DMS 273 treated with DMSO at 0.1 percent for 48 hours (cell line): ENCODE data around the gene ELMO2.
"Not testable (repeated sequence)": the region's sequence is repeated elsewhere in the genome, so short reads cannot be mapped to it uniquely, and the experiment has no call there.

Experiments used
- DNase-seq: peaks from one replicate; lab custom pipeline; 2025; lab: John Stamatoyannopoulos, UW

The ELMO2 gene

DNA sequence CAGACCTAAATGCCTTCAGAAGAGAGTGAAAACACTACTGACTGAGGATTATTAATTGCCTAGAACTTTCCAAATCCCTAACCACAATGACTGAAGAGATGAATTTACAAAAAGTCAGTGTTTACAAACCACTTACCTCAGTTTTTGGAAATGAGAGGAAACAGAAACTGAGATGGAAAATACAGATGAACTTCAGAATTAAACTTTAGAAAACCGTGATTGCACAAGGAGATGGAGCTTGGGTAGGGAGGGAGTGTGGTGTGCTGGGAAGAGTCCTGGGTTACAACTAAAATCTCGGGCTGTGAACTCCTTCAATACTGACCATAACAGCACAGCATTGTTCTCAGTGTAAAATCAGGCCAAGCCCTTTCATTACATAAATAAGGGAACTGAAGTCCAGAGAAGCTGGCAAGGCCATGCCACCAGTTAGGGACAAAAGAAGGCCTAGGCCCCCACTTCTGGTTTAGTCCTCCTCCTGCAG, 4.0 kb downstream of the ELMO2 start:
- no peak for DNase-seq

DNA sequence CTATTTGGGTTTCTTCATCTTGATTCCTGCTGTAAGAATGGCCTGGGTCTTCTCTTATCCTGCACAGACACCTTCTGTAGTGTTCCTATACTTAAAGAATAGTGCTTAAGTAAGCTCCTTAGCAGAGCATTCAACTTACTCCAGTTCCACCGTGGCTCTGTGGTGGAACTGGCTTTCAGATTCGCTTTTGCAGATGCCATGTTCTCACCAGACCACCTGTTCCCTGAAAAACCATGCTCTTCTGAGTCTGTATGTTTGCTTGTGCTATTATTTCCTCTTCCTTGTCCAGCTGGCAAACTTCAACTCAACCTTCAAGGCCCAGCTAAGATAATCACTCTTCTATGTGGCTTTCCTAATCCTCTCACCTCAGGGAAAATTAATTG, 4.9 kb downstream of the ELMO2 start:
- no peak for DNase-seq

DNA sequence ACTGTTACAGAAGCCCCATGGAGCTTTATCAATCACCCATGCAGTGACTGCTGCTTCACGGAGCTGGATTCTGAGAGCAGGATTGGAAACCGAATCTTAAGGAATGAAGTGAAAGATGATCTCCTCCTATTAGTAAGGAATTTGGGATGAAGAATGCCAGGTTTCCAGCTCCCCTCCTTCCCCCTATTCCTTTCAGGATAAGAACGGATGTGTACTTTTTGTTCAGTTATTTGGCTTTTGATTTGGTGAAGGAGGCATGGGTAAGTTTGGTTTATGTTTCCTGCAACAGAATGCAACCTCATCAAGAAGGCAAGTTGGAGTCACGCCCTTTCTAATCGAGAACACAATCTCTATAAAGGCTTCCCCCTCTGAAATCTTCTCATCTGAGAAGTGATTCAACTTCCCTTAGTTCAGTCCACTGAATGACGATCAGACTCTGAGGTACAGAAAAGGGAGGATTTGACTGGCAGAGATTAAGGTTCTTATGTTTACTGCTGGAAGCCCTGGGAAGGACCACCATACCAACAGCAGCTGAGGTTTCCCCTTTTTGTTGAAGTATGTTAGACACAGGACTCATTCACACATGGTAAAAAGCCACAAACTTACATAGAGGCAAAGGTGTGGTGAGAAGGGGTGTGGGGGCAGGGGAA, 5.5 kb downstream of the ELMO2 start:
- DNase-seq = no peak

DNA sequence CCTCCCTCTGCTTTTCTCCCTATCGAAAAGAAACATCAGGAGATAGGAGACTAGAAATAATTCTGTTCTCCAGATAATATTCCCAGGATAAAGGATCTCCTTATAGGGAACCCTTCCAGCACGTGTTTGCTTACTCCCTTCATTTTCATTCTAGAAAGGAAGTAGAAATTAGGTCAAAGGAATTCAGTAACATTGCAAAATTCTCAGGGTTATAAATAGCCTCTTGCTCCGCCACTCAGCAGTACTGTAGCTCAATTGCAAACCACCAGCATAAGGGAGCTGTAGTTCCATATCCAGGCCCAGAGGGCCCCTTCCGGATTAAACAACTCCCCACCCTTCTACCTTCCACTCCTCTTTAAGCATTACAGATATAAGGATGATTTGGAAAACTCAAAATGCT, 6.2 kb downstream of the ELMO2 start:
- DNase-seq = no peak

DNA sequence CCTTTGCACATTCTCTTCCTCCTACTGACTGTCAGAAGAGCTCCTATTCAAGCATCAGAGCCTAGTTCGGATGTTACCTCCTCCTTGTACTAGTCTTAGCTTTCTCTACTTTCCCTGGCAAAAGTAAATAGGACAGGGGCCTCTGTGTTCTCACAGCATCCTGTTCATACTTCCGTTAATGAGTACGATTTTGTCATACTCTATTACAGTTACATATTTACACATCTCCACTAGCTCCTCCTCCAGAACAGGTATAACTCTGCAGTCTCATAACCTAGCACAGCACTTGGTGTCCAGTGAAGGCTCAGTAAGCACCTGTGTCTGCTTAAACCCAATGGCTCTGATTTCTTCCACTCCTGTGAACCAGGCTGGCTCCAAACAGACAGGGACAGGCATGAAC, 7.0 kb downstream of the ELMO2 start:
- DNase-seq = no peak

DNA sequence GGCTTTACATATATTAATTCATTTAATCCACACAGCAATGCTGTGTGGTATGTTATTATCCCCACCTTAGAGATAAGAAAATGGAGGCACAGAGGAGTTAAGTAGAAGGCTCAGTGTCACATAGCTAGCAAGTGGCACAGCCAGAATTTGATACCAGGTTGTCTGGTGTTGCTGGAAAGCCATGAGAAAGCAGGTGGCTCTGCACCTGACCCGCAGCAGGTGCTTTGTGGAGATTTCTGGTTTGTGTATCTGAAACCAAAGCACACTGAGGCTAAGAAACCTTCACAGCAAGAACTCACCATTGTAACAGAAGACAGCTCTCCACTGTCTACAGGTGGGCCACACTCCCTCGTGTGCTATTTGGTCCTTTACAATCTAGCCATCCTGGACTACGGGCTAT, 7.5 kb downstream of the ELMO2 start:
- DNase-seq = no peak

DNA sequence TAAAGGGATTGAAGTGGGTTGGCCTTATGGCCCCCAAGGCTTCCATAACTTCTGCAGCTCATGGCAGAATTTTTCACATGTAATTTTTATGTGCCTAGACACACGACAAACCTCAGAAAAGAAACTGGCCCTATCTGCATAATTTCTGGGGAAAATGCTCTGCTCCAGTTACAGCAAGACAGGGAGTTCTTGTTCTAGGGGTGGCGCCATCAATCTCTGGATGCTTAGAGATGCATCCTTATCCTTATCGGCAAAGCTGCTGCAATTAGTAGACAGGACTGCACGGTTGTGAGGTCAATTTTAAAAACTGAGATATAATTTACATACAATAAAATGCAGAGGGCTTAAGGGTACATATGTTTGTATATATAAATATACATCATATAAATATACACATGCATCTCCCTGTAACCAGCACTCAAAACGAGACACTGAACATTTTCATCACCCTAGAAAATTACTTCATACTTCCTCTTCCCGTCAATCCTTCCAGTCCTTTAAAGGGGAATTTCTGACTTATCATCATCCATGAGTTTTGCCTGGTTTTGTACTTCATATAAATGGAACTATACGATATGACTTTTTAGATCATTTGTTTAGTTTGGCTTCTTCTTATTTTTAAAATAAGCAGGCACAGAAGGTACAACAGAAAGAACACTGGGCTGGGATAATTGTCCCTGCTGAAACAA, 10.2 kb downstream of the ELMO2 start:
- DNase-seq = no peak

DNA sequence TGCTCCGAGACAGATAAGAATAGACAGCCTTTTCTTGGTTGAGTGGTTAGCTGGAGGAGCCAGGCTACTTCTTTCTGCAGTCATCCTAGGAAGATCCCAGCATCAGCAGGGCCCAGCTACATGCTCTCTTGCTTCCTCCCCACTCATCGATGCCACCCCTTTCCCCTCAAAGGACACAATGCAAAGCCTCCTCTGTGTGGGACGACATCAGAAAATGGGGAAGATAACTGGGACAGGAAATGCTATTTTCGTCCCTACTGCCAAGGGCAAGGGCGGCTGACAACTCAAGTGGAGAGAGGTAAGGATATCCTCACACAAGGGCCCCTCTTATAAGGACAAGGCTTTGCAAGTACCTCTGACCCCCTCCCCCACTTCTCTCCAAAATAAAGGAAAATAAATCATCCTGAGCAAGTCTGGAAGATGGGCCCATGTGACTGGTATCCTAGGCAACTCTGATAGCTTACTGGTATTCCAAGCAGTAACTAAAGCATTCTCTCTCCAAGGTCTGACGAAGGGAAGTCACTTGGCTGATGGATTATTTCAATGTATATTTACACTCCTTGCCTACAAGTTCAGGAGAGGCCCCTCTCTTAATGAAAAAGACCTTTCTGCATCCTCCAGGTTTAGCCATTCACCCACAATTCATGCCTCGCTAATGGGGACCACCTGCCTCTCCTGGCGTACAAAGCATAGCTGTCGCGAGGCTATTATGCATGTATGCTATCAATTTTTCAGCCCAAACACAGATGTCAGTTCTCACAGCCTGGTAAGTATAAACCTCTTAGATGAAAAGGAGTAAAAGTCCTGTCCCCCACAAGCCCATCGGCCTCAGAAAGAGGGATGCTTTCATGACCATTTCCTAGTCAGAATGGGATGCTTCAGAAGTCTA, 11.3 kb downstream of the ELMO2 start:
- no peak for DNase-seq

DNA sequence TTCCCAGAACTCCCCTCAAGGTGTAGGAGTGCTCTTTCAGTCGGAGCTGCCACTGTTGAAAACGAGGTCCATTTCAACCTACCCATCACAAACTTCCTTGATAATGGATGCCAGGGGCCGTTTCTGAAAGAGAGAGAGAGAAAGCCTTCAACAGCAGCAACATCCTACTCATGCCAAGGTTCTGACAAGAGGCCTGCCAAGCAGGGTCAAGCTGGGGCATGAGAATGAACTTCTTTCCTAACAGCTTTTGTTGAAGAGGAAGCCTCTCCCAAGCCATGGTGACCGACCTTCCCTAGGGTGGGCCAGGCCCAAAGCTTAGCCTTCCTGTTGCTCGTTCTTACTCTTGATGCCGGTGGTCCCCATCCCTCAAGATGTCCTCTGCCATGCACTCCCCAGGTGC, 12.4 kb downstream of the ELMO2 start:
- no peak for DNase-seq

DNA sequence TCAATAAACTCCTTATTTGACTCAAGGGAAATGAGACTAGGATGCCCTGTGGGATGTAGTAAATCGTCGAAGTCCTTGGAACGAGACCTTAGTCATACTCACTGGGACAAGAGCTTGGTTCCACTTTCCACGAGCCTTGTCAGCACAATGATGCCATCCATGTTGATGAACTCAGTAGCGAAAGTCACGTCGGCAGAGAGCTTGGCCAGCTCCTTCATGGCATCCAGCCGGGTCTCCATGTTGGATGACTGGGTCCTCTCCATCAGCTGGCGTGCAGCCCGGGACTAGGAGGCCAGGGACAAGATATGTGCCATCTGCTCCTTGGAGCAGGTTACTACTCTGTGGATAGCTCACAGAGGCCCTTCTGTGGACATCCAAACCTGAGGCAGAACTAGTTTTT, 17.5 kb downstream of the ELMO2 start:
- no peak for DNase-seq

DNA sequence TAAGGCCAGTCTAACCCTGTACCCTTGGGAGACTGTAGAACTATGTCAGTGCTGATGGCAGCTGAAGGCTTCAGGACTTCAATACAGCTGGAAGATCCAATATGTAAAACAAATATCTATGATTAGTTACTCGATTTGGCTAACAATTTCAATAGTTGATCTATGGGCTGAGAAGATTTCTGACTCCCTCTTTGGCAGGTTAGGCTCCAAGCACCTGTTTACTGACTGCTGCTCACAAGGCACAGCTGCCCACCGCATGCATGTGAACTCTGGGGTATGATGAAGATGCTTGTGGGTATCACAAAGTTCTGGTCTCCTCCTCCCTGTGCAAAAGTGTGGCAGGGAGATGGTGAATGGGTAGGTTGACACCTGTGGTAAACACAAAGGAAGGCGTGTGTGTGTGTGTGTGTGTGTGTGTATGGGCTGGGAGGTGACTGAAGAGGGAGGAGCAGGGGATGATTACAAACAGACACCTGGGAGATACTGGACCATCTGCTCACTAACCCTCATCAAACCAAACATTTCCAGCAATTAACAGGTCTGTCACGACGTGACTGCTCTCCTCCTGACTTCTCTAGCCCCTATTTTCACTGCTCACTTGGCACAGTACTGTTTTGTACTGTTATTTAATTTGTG, 18.1 kb downstream of the ELMO2 start:
- DNase-seq = no peak

DNA sequence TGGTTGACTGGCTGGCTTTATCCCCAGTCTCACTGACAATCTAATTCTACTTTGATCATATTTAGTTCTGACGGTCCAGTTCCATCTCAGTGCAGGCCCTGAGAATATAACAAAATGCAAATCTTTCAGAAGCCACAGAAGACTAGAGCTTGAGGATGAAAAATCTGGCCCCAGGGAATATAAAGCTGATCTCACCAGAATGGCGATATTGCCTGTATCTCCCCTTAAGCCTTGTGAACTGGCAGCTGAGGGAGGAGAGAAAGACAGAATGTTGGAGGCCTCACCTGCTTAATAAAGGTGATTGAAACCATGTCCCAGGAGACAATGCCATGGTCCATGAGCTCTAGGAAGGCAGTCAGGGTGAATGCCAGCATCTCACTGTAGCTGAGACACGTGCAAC, 19.4 kb downstream of the ELMO2 start:
- DNase-seq = not testable (repeated sequence)

DNA sequence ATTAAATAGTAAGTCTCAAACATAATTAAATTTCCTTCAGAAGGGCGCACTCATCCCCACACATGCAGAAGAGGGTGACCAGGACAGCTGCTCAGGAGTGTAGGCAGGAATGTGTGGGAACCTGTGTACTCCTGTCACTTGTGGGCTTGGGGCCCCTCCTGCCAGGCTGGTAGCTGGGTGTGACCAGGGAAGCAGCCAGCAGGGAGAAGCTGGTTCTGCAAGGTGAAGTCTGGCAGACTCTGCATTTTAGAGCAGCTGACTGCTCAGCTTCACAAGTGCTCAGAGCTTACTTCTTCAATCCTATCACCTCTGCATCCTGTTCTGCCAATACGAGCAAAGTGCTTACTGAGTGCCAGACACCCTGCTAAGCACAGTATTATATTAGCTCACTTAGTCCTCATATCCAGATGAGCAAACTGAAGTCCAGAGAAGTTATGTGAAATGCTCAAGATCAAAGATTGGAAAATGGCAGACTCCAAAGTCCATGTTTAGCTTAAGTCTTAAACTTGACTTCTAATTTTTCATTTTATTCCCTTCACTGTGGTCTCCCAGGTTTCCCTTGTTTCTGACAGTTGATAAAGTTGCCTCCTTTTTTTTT, 27.9 kb downstream of the ELMO2 start:
- no peak for DNase-seq

DNA sequence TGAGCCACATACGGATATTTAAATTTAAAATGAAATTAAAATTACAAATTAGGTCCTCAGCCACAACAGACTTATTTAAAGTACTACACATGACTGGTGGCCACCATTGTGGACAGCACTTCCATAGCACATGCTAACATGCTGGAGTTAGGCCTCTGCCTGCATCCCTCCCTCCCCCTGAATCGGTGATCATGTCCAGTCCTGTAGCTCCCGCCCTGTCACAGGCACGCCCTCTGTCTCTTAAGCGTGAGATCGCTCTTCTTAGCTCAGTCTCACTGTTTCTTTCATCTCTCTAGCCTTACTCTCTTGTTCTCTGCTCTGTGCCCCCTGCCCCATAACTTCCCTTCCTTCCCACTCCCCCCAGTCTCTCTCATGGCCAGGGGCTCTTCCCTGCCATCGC, 28.9 kb downstream of the ELMO2 start:
- no peak for DNase-seq

DNA sequence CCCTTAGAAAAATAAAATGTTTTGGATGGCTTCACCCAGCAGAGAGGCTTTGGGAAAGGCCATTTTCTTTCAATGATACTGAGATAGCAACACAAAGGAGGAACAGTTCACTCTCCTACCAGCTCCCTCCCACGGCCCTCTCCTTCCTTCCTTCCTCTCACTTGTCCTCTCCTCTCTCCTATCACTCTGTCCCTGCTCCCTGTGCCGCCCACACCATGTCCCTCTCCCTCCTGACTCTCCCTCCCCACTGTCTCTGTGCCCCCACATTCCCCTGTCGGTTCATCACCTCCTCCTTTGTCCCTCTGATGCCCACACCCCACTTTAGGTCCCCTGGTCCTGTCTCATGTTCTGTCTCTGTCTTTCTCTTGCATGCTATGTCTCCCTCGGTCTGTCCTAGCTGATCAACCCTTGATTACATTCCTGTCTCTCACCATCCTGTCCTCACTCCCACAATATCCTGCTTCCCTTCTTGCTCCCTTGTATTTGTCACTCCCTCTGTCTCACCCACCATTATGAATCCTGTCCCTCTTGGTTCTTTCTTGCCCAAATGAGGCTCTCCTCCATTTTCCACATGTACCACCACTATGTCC, 30.1 kb downstream of the ELMO2 start:
- DNase-seq = no peak

DNA sequence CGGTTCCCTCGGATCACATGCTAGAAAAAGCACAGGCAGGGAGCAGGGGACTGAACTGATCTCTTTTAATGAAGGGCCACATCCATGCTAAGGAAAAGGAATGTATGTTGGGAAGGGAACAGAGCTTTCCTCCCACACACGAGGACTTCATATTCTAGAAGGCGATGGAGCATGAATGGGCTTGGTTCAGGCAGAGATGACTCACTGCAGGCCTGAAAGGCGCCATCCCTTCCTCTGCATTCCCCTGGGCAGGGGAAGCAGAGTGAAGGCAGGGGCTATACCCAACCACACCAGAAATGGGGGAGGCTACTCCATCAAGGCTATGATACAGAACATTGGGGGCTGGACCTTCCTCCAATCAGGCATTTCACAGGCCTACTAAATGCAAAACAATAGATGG, 30.6 kb downstream of the ELMO2 start:
- DNase-seq = no peak

DNA sequence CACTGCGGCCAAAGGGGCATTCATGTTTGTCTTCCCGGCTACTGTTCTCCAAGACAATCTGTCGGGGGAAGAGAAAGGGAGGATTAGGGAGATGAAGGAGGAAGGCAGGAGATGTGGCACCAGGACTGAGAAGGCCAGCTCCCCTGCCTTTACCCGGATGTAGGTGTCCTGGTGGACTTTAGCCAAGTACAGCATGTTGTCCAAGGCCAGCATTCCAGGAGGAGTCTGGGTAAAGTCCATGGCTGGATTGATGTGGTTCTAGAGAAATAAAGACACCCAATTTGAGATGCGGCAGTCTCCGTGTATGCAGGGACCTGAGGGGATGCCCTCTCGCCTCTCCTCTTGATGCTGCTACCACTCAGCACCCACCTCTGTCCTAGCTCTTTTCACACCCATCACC, 32.0 kb downstream of the ELMO2 start:
- no peak for DNase-seq

DNA sequence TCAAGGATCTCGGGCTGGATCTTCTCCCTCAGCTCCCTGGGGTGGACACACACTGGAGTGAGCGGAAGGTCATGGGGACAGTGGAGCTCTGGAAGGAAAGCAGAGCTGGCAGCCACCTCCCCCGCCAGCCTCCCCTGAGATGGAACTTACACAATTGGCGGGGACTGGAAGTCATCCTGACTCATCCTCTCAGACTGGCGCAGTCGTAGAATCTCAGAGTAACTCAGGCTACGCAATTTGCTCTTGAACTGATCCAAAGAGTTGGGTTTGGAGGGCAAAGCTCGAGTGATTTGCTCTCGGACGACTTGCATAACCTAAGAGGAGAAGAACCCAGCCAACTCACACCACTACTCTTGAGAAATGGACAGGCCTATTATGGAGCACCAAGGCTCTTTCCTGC, 34.8 kb downstream of the ELMO2 start:
- DNase-seq = no peak

DNA sequence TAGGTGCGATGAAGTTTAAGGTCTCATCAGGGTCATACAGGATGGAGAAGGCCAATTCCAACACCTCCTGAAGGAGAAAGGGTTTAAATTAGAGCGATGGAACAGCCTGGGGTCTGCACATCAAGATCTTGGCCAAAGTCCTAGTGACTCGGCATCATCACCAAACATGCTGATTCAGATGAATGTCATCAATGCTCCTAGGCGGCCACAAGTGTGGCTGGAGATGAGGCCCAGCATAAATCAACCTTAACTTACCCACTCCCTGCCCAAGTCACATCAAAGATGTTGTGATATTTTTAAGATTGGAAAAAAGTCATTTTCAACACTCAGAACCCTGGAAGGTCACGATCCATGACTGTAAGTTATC, 37.5 kb downstream of the ELMO2 start:
- DNase-seq = no peak

DNA sequence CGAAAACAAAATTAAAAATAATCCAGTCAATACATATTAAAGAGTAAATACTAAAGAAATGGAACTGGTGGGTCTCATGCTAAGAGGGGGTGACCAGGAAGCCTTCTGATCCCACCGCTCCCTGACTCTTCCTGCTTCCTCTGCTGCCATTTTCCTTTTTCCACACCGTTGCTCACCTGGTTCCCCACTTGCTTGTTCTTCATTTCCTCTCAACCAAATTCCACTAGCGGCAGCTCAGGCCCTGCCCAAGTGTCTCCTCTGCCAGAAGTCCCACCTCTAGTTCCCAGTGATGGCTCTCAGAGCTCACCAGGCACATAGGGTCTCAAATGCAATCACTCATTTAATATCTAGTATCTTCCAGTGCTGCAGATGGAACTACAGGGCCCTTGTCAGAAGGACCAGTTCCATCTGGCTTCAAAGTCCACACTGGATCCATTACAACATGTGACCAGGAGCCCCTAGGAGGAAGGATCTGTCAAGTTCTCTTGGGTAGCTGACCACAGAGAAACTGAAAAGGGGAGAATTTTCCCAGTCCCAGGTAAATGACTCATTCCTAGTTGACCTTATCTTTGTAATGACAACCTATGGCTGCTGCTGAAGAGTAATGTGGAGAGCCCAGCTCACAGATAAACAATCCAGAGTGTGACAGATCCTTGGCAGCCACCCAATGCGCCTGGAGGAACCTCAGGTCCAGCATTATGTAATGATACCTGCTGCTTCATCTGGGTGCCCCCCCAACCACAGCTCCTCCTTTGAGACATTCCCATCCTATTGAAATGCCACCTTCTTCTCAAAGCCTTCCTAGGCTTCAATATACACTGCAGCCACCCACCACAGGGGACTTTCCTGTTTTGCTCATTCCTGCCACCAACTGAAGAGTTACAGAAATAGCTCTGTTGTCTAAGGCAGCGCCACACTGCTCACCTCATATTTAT, 38.2 kb downstream of the ELMO2 start:
- no peak for DNase-seq

DNA sequence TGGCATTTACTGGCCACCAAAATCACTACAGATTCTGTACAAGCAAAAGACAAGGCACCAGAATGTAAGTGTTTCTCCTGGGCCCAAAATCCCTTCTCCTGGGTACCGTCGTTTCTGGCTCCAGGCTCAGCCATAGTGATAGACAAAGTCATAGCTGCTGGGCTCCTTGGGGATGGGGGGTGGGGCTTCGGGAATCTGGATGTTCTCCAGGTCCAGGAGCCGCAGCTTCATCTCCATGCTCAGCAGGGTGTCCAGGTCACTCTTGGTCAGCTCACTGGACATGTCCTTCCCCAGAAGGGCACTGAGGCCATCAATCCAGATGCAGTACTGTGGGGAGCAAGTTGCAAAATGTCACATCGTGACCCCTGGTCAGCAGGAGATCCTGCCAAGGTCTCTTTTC, 39.2 kb downstream of the ELMO2 start:
- DNase-seq = no peak
